IMR-90 (cell line): ENCODE measurements around the gene PDZD7. TPM values are rescaled to one million over a fixed set of nuclear protein-coding genes. Genes with fewer than 3 reads are reported as not detected.

ENCODE experiments used
- ATAC-seq: fragments of 200-7000 bp; cut with Tn5 transposase; 2 replicates; pipeline ENCODE4 v1.9.1; 2020; ENCODE audit warnings: low read depth, mild to moderate bottlenecking, moderate library complexity
- BruUV-seq: library from RNA; stranded (reverse); fragments of 400-500 nt; replicated peaks from 2 replicates; lab custom pipeline; 2021; lab: Mats Ljungman, UMichigan
- CTCF ChIA-PET: fragments of 300-600 bp; formaldehyde crosslinking; extraction: SDS; loops from one replicate; lab custom pipeline; 2021; ENCODE audit warnings: antibody characterized with exemption; lab: Yijun Ruan, JAX
- POLR2A ChIA-PET: fragments of 300-600 bp; sonication (Branson Sonifier 250); formaldehyde crosslinking; loops from one replicate; lab custom pipeline; 2022; ENCODE audit warnings: antibody characterized with exemption; ENCODE audit not compliant: unreplicated experiment; lab: Charles Lee
- DNase-seq: peaks from one replicate; pipeline ENCODE4 v3.0.0; 2013
- H2AFZ ChIP-seq: replicated peaks from 2 replicates; pipeline ENCODE3; 2013; ENCODE audit warnings: low read length, mild to moderate bottlenecking; ENCODE audit not compliant: poor library complexity
- H2AK5ac ChIP-seq: 2 replicates; pipeline ENCODE4 v1.6.1; 2013; ENCODE audit warnings: low read depth, low read length, inconsistent platforms
- H2AK9ac ChIP-seq: replicated peaks from 2 replicates; pipeline ENCODE3; 2013; ENCODE audit warnings: mild to moderate bottlenecking, low read depth, low read length, moderate library complexity; ENCODE audit not compliant: poor library complexity
- H2BK120ac ChIP-seq: 2 replicates; pipeline ENCODE4 v1.6.1; 2013; ENCODE audit warnings: low read depth, low read length, inconsistent platforms
- H2BK15ac ChIP-seq: 3 replicates; pipeline ENCODE4 v1.6.1; 2013; ENCODE audit warnings: low read depth, low read length, inconsistent platforms
- H2BK20ac ChIP-seq: 2 replicates; pipeline ENCODE4 v1.6.1; 2013; ENCODE audit warnings: low read depth, mild to moderate bottlenecking, inconsistent platforms, low read length, moderate library complexity
- H2BK5ac ChIP-seq: 2 replicates; pipeline ENCODE4 v1.6.1; 2013; ENCODE audit warnings: mild to moderate bottlenecking, low read depth, low read length, inconsistent platforms; ENCODE audit not compliant: poor library complexity, severe bottlenecking
- H3K14ac ChIP-seq: replicated peaks from 2 replicates; pipeline ENCODE4 v1.6.1; 2013; ENCODE audit warnings: low read depth, low read length, inconsistent platforms
- H3K18ac ChIP-seq: 2 replicates; pipeline ENCODE4 v1.6.1; 2013; ENCODE audit warnings: low read depth, low read length, control low read depth
- H3K23ac ChIP-seq: 2 replicates; pipeline ENCODE4 v1.6.1; 2013; ENCODE audit warnings: low read depth, low read length, inconsistent platforms
- H3K27ac ChIP-seq: 2 replicates; pipeline ENCODE4 v1.5.1; 2013; ENCODE audit warnings: mild to moderate bottlenecking, control low read depth, low read length; ENCODE audit not compliant: insufficient read depth
- H3K27me3 ChIP-seq: 2 replicates; pipeline ENCODE4 v1.6.1; 2013; ENCODE audit warnings: low read length; ENCODE audit not compliant: control insufficient read depth, insufficient read depth
- H3K36me3 ChIP-seq: 2 replicates; pipeline ENCODE4 v1.6.1; 2013; ENCODE audit warnings: low read length, mixed read lengths; ENCODE audit not compliant: control insufficient read depth, insufficient read depth
- H3K4ac ChIP-seq: 2 replicates; pipeline ENCODE4 v1.6.1; 2013; ENCODE audit warnings: low read depth, low read length, inconsistent platforms
- H3K4me1 ChIP-seq: 2 replicates; pipeline ENCODE4 v1.6.1; 2013; ENCODE audit warnings: low read length, mixed read lengths; ENCODE audit not compliant: control insufficient read depth, insufficient read depth
- H3K4me2 ChIP-seq: 2 replicates; pipeline ENCODE4 v1.6.1; 2013; ENCODE audit warnings: low read depth, mild to moderate bottlenecking, control low read depth, low read length, moderate library complexity
- H3K4me3 ChIP-seq: 2 replicates; pipeline ENCODE4 v1.5.1; 2013; ENCODE audit warnings: low read depth, mild to moderate bottlenecking, control low read depth, low read length, moderate library complexity; ENCODE audit not compliant: insufficient read depth
- H3K56ac ChIP-seq: 2 replicates; pipeline ENCODE4 v1.6.1; 2013; ENCODE audit warnings: low read length, inconsistent platforms; ENCODE audit not compliant: insufficient read depth; ENCODE audit errors: extremely low read depth
- H3K79me1 ChIP-seq, 2 experiments: 2 replicates each; pipeline ENCODE4 v1.6.1; 2013; ENCODE audit warnings: low read length in 2 of 2, inconsistent platforms in 1 of 2, low read depth in 1 of 2
- H3K9ac ChIP-seq: 2 replicates; pipeline ENCODE4 v1.6.1; 2013; ENCODE audit warnings: low read depth, low read length, control low read depth
- H3K9me1 ChIP-seq: 2 replicates; pipeline ENCODE4 v1.6.1; 2013; ENCODE audit warnings: low read length, inconsistent platforms; ENCODE audit not compliant: insufficient read depth
- H3K9me3 ChIP-seq: 2 replicates; pipeline ENCODE4 v1.6.1; 2013; ENCODE audit warnings: low read length; ENCODE audit not compliant: control insufficient read depth, insufficient read depth
- H4K20me1 ChIP-seq: 2 replicates; pipeline ENCODE4 v1.6.1; 2013; ENCODE audit warnings: low read length, inconsistent platforms; ENCODE audit not compliant: insufficient read depth
- H4K5ac ChIP-seq: 2 replicates; pipeline ENCODE4 v1.6.1; 2013; ENCODE audit warnings: mild to moderate bottlenecking, low read depth, low read length, control low read depth
- H4K8ac ChIP-seq, 2 experiments: 2 replicates each; pipeline ENCODE4 v1.6.1; 2013; ENCODE audit warnings: low read depth in 2 of 2, low read length in 2 of 2, control low read depth in 1 of 2, inconsistent platforms in 1 of 2
- H4K91ac ChIP-seq: 2 replicates; pipeline ENCODE4 v1.6.1; 2013; ENCODE audit warnings: low read depth, low read length, inconsistent platforms; ENCODE audit not compliant: insufficient read depth
- CEBPB ChIP-seq: IDR thresholded peaks from 2 replicates; pipeline ENCODE4 v1.6.1; 2012; ENCODE audit warnings: low read depth, low read length, improper control_type of control experiment
- CTCF ChIP-seq: conservative IDR thresholded peaks from 2 replicates; pipeline ENCODE4 v1.5.1; 2012; ENCODE audit warnings: mild to moderate bottlenecking, low read depth, low read length, improper control_type of control experiment
- ELK1 ChIP-seq: fragments of 150-350 bp; IDR thresholded peaks from 2 replicates; pipeline ENCODE4 v1.6.1; 2016; ENCODE audit warnings: low read depth, mild to moderate bottlenecking, low read length, moderate library complexity, borderline replicate concordance
- FOS ChIP-seq: fragments of 150-350 bp; IDR thresholded peaks from 2 replicates; pipeline ENCODE4 v1.6.1; 2016; ENCODE audit warnings: low read depth, low read length
- MAZ ChIP-seq: IDR thresholded peaks from 2 replicates; pipeline ENCODE4 v1.6.1; 2012; ENCODE audit warnings: low read depth, mild to moderate bottlenecking, low read length, improper control_type of control experiment, moderate library complexity, borderline replicate concordance
- MXI1 ChIP-seq: IDR thresholded peaks from 2 replicates; pipeline ENCODE4 v1.6.1; 2012; ENCODE audit warnings: low read depth, mild to moderate bottlenecking, low read length, moderate library complexity, borderline replicate concordance
- NFE2L2 ChIP-seq: fragments of 150-350 bp; IDR thresholded peaks from 2 replicates; pipeline ENCODE4 v1.6.1; 2016; ENCODE audit warnings: low read depth, mild to moderate bottlenecking, low read length
- POLR2A ChIP-seq: IDR thresholded peaks from 2 replicates; pipeline ENCODE4 v1.6.1; 2012; ENCODE audit warnings: mild to moderate bottlenecking, low read depth, low read length
- RAD21 ChIP-seq: IDR thresholded peaks from 2 replicates; pipeline ENCODE4 v1.6.1; 2012; ENCODE audit warnings: low read length, improper control_type of control experiment
- RCOR1 ChIP-seq: IDR thresholded peaks from 2 replicates; pipeline ENCODE4 v1.6.1; 2012; ENCODE audit warnings: mild to moderate bottlenecking, low read length, improper control_type of control experiment; ENCODE audit not compliant: insufficient replicate concordance
- RFX5 ChIP-seq: IDR thresholded peaks from 2 replicates; pipeline ENCODE4 v1.8.0; 2012; ENCODE audit warnings: low read depth, mild to moderate bottlenecking, low read length, moderate library complexity
- USF2 ChIP-seq: fragments of 150-350 bp; IDR thresholded peaks from 2 replicates; pipeline ENCODE4 v1.6.1; 2017; ENCODE audit warnings: mild to moderate bottlenecking, antibody characterized with exemption, low read length, low read depth
- WGBS, 2 experiments: methylation state at CpG; one replicate each; pipeline versions ENCODE4 v1.1.5 to v1.1.7; 2013; ENCODE audit warnings: missing lambda C conversion rate in 2 of 2; ENCODE audit not compliant: insufficient read length in 1 of 2; ENCODE audit errors: extremely low coverage in 2 of 2; 5-methylcytosine and 5-hydroxymethylcytosine counted together
- dilution Hi-C: fragments of 300-500 bp; cut with HindIII; formaldehyde crosslinking; loops from one replicate; pipeline ENCODE4 v1.14.3; 2018; ENCODE audit warnings: low sequenced_read_pairs; ENCODE audit not compliant: unreplicated experiment
- in situ Hi-C: fragments of 300-500 bp; cut with MboI; formaldehyde crosslinking; loops from 3 replicates; pipeline ENCODE4 v1.14.3; 2019; ENCODE audit warnings: low sequenced_read_pairs, inconsistent platforms, mixed read lengths
- intact Hi-C: fragments of 100-400 bp; cut with micrococcal nuclease; formaldehyde crosslinking; loops from 2 replicates; pipeline ENCODE4 v1.10.0; 2022
- polyA plus RNA-seq, 3 experiments: library from polyadenylated mRNA; depleted of rRNA; stranded (reverse); fragments of >200 nt; gene quantifications; 2 replicates each; pipeline ENCODE4 v1.2.3, GENCODE V29; 2012; ENCODE audit warnings: low replicate concordance in 1 of 3
- total RNA-seq: library from RNA; depleted of rRNA; stranded (reverse); fragments of >200 nt; gene quantifications from 2 replicates; pipeline ENCODE4 v1.2.3, GENCODE V29; 2012

The PDZD7 gene
- total and polyA plus RNA-seq, 2 of the 4 experiments (the other 2 are of a cell fraction), result 0.90 to 1.5 TPM

- H3K4ac ChIP-seq, result no peak overlapping the region
- no peak overlapping the region for H3K4me2 ChIP-seq
- no peak overlapping the region for H2AFZ ChIP-seq
- H2BK15ac ChIP-seq, result no peak overlapping the region
- H3K23ac ChIP-seq, result peak overlapping the region; percentile 29; the same call in 1 of the 2 replicates
- no peak overlapping the region for H3K4me3 ChIP-seq
- no peaks in the 10 kb centered on the region for H3K4me1 ChIP-seq
- H4K91ac ChIP-seq, result no peak overlapping the region
- no peaks in the 10 kb centered on the region for H3K79me1 ChIP-seq
- no peak overlapping the region for H2BK5ac ChIP-seq
- POLR2A ChIA-PET, result no interaction called here
- no peak overlapping the region for H2AK9ac ChIP-seq
- no peak overlapping the region for H2BK20ac ChIP-seq
- no peak overlapping the region for H3K18ac ChIP-seq
- H4K8ac ChIP-seq, result no peak overlapping the region
- H3K56ac ChIP-seq, result no peak overlapping the region
- no peak overlapping the region for H4K5ac ChIP-seq
- BruUV-seq, result no TSS peak
- H3K9me3 ChIP-seq, result no peaks in the 10 kb centered on the region
- no peak overlapping the region for H2AK5ac ChIP-seq
- H4K20me1 ChIP-seq, result no peaks in the 10 kb centered on the region
- DNase-seq (no peak), ATAC-seq (no peak)
- dilution Hi-C loops (no loop called here), in situ Hi-C loops (no loop called here), intact Hi-C loops (no loop called here)
- no peaks in the 10 kb centered on the region for H3K9me1 ChIP-seq
- H3K14ac ChIP-seq, result no peak overlapping the region
- H2BK120ac ChIP-seq, result no peak overlapping the region
- no peak overlapping the region for H3K9ac ChIP-seq
- H3K27me3 ChIP-seq, result peaks cover 48% of the 10 kb centered on the region
- H3K27ac ChIP-seq, result no peak overlapping the region
- no peaks in the 10 kb centered on the region for H3K36me3 ChIP-seq
- CTCF ChIA-PET, result no interaction called here
- 80% methylated on average over 4 of the region's 9 CpGs; no CpG with 5 or more reads in 1 of the 2 experiments for WGBS, 2 experiments
- TF ChIP-seq ELK1, result no peak
- TF ChIP-seq RFX5, result no peak
- no peak for TF ChIP-seq RAD21
- no peak for TF ChIP-seq CEBPB
- TF ChIP-seq FOS, result no peak
- no peak for TF ChIP-seq MAZ
- no peak for TF ChIP-seq NFE2L2
- no peak for TF ChIP-seq POLR2A
- no peak for TF ChIP-seq RCOR1
- TF ChIP-seq MXI1, result no peak
- no peak for TF ChIP-seq USF2
- no peak for TF ChIP-seq CTCF
Measured at GRCh38 chr10:101072923-101073322, 42.0 kb upstream of the PDZD7 start.
